NCI-H2171 (cell line): ENCODE measurements around the gene STX11.
"Not testable (repeated sequence)": the region's sequence is repeated elsewhere in the genome, so short reads cannot be mapped to it uniquely, and the experiment has no call there.

ENCODE experiments used
- DNase-seq: peaks from one replicate; lab custom pipeline; 2025; lab: John Stamatoyannopoulos, UW

STX11 gene

DNA sequence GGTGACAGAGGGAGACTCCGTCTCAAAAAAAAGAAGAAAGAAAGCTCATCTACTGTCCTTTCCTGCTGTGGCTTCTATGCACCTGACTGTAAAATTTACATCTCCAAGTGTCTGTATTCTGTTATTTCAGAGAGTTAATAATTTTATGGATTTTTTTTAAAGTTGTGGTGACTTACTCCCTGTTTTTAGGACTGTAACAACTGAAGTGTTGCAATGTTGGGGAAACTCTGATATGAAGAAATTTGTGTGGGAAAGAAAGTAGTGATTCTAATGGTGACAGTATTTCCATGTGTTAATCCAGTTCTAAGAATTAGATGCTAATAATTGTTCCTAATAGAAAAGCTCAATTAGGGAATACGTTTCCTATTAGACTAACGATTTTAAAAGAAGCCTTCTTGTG, 27.4 kb downstream of the STX11 start:
- no peak for DNase-seq

DNA sequence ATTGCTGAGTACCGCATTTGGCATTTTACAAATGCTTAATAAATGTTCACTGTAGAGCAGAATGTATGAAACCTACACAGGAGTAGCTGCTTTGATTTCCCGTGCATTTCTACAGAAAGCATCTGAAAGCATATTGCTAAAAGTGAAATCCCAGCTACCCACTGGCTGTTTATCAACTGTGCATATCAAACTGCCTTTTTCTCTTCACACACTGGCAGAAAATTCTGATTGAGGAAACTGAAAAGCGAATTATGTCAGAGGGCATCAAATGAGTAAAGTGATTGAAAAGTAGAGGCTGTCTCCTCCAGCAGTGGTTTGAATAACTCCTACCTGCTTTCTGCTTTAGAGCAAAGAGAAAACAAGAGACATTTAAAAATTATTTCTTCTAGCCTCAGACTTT, 28.0 kb downstream of the STX11 start:
- no peak for DNase-seq

DNA sequence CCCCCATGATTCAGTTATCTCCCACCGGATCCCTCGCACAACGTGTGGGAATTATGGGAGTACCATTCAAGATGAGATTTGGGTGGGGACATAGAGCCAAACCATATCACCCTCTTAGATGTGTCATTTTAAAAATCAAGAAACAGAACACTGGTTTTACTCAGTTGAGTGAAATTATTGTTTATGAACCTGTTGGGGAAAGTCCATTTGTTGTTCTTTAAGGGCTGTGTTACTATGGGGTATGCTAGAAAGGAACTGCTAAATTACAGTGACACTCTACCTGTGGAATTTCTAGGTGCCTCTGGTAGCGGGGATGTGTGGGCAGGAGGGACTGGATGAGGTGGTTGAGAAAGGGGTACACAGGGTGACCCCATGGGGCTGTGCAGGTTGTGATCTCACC, 28.9 kb downstream of the STX11 start:
- no peak for DNase-seq

DNA sequence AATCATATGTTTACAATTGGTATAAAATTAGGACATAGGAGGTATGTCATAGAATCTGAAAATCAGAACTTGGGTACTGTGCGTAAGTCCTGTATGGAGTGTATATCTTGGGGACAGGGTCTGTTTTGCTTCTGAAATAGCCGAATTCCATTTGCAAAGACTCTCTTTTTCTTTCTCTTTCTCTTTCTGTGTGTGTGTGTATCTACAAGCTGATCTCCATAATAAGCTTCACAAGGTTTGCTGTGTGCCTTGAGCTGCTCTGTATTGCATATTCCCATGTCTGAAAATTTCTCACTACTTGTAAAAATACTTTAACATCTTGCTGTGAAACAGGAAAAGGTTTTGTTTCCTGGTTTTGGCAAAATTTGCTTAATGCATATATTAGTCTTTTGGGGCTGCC, 29.5 kb downstream of the STX11 start:
- no peak for DNase-seq

DNA sequence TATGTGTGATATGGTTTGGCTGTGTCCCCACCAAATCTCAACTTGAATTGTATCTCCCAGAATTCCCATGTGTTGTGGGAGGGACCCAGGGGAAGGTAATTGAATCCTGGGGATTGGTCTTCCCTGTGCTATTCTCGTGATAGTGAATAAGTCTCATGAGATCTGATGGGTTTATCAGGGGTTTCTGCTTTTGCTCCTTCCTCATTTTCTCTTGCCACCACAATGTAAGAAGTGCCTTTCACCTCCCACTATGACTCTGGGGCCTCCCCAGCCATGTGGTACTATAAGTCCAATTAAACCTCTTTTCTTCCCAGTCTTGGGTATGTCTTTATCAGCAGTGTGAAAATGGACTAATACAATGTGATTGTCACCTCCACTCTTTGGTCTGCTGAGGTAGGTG, 30.0 kb downstream of the STX11 start:
- DNase-seq, result not testable (repeated sequence)

DNA sequence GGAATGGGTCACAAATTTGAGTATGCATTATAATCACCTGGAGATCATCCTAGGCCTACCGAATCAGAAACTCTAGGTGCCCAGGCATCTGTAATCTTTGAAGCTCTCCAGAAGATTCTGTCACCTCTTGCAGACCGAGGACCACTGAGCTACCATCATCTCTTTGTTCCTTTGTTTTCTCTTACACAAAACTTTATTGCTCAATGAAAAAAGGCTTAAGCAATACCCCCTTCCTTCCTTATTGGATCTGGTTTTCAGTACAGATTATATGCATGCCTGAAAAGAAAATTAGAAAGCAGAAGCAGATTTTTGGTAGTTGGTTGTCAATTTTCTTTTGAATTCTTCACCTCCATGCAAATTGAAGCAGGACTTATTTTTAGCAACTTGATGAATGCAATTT, 31.3 kb downstream of the STX11 start:
- DNase-seq, result no peak

DNA sequence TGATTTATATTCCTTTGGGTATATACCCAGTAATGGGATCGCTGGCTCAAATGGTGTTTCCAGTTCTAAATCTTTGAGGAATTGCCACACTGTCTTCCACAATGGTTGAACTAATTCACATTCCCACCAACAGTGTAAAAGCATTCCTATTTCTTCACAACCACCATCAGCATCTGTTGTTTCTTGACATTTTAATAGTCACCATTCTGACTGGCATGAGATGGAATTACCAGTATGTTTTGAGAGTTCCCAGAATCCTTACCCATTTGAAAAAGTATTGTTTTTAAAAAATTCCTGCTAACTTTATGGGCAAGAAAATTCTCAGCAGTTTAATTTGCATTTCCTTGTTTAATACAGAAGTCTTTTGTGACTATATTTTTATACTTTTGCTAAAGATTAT, 33.9 kb downstream of the STX11 start:
- not testable (repeated sequence) for DNase-seq

DNA sequence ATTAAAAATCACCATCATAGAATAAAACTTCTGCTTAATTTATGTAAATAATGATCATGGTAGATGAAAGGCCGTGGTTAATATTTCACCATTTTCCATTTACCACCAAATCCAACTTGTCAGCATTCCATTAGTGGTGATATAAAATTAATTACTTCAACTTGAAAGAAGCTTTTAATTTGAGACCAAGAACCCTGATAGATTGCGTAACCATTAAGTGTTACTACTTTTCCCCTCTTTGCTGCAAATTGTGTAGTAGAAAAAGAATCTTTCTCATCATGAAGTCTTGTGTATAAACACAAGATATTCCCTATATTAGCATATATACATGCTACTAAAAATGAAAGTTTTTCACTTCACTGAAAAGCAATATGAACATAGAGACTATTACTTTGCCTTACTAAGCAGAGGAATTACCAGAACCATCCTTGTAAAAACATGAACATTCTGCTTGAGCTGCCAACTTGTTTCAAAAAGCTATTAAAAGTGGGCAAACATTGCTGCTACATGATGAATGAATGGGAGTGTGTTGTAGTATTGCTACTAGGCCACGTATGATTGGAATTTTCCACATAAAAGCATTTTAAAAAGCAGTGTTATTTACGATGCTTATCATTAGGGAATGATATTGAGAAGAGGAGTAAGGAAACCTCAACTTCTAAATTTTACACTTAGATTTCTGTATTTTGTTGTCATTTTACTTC, 35.0 kb downstream of the STX11 start:
- DNase-seq, result no peak

DNA sequence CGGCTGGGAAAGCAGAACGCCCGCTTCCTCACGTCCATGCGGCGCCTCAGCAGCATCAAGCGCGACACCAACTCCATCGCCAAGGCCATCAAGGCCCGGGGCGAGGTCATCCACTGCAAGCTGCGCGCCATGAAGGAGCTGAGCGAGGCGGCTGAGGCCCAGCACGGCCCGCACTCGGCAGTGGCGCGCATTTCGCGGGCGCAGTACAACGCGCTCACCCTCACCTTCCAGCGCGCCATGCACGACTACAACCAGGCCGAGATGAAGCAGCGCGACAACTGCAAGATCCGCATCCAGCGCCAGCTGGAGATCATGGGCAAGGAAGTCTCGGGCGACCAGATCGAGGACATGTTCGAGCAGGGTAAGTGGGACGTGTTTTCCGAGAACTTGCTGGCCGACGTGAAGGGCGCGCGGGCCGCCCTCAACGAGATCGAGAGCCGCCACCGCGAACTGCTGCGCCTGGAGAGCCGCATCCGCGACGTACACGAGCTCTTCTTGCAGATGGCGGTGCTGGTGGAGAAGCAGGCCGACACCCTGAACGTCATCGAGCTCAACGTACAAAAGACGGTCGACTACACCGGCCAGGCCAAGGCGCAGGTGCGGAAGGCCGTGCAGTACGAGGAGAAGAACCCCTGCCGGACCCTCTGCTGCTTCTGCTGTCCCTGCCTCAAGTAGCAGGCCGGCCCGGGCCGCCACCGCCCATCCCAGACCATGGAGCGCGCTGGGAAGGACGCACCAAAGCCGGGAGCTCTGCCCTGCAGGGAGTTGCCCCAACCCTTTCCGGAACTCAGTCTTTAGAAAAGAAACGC, 36.7 kb downstream of the STX11 start:
- DNase-seq, result no peak

DNA sequence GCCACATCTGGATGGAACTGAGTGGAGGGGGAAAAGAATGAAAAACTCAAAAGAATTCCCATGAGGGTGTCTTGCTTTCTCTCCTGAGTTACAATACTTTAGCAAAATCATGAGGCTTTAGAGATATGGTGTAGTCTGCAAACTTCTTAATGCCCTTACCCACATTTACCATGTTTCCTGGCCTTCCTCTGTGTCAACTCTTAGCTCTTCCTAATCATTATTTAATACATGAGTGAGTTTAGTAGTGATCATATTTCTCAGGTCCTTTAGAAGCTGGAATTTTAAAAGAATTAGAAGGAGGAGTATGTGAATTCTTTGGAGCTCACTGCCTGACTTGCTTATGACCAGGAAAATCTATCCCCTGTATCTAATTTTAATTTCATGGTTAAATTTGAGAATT, 39.0 kb downstream of the STX11 start:
- DNase-seq, result no peak

DNA sequence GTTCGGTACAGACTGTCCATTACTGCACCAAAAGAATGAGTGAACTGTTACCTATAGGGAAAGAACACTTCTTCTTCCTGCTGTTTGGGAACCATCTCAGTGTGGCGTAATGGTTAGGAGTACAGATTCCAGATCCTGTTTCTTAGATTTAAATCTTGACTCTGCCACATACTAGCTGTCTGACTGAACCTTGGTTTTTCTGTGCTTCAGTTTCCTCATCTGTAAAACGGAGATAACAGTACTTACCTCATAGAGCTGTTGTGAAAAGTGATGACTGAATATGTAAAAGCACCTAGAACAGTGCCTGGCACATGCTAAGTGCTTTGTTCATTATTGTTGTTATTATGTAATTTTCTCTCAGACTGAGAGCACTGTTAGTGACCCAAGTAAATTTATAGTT, 39.8 kb downstream of the STX11 start:
- DNase-seq, result no peak

DNA sequence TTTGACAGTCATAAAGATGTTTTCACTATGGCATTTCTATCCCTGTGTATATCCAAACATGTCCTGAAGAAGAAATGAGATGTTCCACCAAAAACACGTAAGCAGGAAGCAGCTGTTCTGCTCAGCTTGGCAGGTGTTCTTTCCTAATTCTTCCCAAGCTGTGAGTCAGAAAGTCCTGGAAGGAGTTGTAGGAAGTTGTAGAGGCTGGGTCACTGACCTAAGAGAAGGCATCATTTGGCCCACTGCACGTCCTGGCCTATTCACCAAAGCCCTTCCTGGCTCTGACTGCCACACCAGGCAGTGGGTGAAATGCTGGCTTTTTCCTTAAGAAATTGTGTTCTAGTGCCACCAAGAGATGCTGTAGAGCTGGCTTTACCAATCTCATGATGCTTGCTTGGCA, 40.3 kb downstream of the STX11 start:
- DNase-seq, result no peak

DNA sequence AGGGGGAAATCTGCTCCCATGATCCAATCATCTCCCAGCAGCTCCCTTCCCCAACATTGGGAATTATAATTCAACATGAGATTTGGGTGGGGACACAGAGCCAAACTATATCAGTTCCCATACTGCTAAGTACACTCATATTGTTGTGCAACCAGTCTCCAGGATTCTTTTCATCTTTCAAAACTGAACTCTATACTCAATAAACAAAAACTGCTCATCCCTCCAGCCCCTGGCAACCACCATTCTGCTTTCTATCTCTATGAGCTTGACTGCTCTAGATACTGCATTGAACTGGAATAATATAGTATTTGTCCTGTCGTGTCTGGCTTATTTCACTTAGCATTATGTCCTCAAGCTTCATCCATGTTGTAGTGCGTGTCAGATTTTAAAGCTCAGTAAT, 42.9 kb downstream of the STX11 start:
- DNase-seq, result no peak

DNA sequence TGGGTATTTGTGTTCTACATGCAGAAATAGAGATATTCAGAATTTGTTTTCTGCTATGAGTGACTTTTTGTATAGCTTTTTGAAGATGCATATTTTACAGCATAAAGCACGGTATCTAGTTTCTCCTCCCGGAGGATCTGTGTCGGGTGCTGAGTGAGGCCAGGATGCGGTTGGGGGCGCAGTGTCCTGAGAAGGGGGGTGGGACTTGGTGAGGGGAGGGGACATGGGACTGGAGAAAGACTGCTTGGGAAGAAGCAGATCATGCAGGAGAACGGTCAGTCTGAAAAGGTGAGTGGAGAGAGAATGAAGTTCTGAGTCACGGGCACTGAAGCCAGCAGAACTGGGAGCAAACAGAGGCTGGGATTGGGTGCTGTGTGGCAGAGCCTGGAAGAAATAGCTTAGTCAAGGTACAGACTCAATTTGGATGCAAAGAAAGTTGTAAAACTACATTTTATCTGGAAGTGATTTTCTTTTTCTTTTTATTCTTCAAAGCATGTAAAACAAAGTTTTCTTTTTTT, 44.0 kb downstream of the STX11 start:
- DNase-seq, result no peak

DNA sequence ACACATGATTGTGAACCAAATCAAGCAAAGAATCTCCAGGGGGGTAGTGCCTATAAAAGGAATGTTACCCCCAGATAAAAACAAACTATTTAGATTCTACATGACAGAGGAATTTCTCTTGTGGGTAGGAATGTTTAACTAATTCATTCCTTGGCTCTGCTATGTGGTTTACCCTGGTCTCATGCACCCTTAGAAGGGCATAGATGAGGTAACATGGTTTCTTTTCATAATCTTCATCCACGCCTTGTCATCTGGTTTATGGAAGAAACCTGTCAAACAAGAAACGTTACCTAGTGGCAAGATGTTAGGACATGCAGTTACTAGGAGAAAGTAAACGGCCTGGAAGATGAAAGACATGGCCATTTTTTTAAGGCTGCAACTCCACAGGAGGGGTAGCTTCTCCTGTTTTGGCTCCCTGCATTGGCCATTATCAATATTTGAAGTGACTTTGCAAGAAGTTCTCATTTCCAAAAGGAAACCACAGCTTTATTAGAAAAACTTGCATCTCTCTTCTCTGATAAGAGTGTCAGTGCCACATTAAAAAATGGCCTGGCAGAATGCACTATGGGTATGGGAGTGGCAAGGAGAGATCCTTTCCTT, 45.5 kb downstream of the STX11 start:
- DNase-seq, result no peak

DNA sequence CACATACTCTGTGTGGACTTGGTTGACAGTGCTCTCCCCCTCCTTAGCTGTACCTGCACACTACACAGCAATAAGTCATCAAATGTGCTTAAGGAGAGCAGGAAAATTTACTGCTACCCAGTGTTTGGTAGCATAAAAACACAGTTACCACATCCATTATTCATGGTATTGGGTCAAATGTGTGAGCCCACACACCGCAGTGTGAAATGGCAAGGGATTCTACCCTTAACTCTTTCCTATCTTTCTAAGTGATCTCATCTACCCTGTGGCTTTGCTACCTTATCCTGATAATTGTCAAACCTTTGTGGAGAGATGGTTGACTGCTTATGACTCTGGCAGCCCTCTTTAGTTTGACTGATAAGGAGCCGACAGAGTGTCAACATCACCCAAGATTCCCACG, 47.6 kb downstream of the STX11 start:
- DNase-seq, result no peak

DNA sequence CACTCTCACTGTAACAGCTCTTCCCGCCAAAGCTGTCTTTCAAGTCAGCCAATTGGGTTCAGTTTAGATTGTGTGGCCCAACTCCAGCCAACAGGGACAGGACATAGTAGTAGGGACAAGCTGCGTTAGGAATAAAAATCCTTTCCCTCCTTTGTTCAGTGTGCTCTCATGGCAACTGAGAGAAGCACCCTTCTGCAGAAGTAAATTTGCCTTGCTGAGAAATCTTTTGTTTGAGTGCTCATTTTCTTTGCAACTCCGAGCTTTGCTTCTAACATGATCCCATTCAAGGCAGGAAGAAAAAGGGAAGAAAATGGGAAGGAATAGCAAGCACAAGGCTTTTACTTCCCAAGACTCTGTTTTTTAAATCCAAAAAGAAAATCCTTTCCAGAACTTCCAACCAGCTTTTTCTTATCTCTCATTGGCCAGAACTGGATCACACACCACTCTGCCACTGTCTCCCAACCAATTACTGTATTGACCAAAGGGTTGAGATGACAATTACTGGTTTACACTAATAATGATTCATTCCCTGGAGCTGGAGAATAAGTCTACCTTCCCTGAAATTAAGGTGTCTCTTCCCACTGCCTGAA, 52.7 kb downstream of the STX11 start:
- no peak for DNase-seq

DNA sequence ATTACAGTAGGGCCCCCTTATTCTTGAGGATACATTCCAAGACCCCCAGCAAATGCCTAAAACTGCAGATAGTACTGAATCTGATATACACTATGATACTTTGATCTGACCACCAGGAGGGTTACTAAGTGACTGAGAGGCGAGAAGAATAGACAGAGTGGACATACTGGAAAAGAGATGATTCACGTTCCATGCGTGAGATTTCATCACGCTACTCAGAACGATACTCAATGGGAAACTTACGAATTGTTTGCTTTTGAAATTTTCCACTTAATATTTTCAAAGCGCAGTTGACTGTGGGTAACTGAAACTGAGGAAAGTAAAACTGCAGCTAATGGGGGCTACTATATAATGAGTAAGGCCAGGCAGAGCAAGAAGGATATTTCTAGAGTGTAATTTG, 60.8 kb downstream of the STX11 start:
- no peak for DNase-seq

DNA sequence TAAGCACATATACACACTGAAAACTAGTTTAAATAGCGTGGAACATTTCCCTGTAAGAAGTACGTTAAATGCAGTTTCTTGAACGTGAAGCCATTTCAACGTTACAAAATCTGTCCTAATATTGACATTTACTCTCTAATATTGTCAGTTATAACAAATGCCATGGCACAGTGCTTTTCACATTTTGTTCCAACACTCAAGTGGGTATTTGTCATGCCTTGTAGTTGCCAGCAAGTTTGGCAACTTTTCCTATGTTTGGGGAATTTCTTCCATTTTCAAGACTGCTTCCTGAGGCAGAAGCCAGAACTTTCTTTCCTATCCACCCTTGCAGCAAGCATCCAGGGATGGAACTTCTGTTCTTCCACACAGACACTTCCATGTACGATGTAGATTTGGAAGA, 63.0 kb downstream of the STX11 start:
- no peak for DNase-seq

DNA sequence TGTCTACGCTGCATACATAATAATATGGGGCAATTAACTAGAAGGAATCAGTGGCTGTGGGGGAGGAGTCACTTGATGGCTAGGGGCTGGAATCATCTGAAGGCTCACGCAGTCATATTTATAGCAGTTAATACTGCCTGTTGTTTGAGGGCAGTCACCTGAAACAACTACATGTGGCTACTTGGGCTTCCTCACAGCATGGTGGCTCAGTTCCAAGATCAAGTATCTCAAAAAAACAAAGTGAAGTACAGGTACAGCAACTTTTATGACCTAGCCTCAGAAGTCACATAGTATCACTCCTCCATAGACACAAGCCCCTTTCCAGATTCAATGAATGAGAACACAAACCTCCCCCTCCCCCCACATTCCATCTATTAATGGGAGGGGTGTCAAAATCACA, 63.7 kb downstream of the STX11 start:
- no peak for DNase-seq

DNA sequence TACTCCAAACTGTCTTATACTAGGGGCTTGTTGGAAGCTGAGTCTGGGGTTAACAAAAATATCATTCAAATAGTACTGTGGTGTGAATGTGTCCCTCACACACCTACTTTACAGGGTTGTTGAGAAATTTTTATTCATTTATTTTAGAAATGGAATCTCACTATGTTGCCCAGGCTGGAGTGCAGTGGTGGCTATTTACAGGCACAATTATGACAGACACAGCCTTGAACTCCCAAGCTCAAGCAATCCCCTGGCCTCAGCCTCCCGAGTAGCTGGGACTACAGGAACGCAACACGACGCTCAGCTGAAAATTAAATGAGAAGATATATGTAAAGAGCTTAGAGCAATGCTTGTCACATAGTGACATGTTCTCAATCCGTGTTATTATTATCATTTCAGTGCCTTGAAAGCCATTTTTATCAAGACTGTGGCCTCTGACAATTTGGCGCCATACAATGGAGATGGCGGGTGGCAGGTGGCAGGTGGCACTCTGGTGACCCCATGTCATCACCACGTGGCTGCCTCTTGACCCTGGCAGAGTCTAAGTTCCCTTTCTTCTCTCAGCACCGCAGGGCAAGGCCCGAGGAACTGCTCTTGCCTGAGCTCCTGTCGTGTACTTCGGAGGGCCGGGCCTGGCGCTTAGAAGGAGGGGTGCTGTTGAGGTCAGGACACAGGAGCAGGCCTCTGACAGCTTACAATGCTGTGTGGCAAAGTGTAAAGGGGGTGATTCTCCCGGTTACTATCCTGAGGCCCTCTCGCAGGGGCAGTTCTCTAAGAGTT, 64.5 kb downstream of the STX11 start:
- no peak for DNase-seq

DNA sequence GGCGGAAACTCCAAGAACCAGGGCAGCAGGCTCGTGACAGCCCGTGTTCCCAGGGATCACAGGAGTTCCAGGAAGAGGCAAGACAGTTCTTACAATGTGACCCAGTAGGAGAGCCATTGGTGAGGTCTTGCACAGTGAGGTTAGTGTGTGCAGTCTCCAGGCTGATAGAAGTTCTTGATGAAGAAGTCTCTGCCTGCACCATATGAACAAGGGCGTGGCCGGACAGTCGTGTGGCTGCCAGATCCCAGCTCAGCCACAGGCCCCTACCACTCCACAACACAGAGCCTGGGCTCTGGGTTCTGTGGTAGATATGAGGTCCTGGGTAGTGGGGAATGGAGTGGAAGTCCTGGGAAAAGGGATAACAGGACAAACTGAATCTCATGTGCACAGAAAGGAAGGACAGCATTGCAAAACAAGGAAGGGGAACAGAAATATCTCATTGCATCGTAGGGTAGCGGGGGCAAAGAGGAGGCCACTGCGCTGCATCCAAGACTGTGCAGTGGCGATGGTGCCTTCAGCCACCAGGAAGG, 65.2 kb downstream of the STX11 start:
- no peak for DNase-seq
